Erythroblast (primary cell): ENCODE data around the gene WDR90.

Experiments used
- DNase-seq, 2 experiments: peaks; one replicate each; lab custom pipeline; 2025; lab: John Stamatoyannopoulos, UW
- GATA1 ChIP-seq: IDR thresholded peaks from 2 replicates; pipeline ENCODE4 v1.6.1; 2011; ENCODE audit warnings: low read depth, mild to moderate bottlenecking, control low read depth, low read length, moderate library complexity
- POLR2A ChIP-seq: IDR thresholded peaks from 2 replicates; pipeline ENCODE4 v1.6.1; 2011; ENCODE audit warnings: mild to moderate bottlenecking, low read length

Gene WDR90

DNA sequence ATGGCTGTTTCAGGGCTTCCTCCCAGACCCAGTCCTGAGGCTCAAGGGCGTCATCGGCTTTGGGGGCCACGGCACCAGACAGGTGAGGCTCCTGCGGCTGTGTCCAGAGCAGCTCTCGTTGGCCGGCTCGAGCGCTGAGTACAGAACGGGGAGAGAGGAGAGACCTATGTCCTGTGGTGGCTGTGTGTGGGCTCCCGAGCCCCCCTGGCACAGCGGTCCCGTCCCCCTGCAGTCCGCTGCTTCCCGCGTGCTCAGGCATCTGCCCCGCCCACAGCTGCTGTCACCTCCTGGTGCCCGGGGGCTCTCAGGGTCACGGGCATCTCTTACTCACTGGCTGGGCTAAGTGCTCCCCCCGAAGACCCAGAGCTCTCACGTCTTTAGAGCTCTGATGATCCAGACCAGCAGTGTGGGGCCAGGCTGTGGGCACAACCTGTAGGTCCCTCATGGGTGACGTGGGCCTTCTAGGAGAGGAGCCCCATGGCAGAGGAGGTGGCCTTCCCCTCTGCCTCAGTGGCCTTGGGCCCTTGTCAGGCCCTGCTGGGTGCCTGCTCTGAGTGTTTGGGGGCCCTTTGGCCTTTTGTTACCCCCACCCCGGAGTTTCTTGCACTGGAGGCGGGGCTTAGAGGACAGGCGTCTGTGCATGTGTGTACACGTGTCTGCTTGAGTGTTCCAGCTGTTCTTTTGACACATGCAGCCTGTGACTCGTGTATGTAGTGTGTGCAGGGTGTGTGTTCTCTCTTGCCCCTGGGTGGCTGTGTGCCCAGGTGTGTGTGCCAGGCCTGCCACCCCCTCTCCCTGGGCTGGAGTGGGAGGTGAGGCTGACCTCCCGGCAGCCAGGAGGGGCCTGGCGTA is 3.5 kb downstream of the WDR90 start:
- DNase-seq: no peak
- TF ChIP-seq POLR2A (no peak), GATA1 (no peak)

DNA sequence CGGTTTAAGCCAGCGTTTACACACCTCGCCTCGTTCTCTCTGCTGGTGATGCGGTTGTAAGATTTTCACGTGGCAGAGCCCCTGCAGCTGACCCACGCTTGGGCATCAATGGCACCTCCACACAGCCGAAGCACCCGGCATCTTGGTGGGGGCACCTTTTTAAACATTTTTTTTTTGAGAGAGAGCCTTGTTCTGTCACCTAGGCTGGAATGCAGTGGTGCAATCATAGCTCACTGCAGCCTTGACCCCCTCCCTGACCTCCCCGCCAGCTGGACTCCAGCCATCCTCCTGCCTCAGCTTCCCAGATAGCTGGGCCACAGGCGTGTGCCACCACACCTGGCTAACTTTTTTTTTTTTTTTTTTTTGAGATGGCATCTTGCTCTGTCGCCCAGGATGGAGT is 4.9 kb downstream of the WDR90 start:
- TF ChIP-seq POLR2A (no peak), GATA1 (no peak)
- DNase-seq: no peak

DNA sequence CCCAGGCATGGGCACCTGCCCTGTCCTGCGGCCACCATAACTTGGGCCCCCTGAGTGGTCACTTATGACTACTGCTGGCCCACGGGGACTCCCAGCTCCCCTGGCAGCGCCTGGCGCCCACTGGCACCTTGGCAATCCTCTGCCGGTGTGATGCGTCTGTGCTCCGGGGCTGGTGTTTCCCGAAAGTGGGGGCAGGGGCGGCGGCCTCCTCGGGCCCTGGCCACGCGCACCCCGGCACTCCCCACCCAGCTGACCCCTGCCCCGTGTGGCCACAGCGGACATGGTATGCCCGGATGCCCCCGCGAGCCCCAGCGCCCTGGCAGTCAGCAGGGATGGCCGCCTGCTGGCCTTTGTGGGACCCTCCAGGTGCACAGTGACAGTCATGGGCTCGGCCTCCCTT is 8.3 kb downstream of the WDR90 start:
- no peak for TF ChIP-seq GATA1
- no peak for TF ChIP-seq POLR2A
- DNase-seq: no peak

DNA sequence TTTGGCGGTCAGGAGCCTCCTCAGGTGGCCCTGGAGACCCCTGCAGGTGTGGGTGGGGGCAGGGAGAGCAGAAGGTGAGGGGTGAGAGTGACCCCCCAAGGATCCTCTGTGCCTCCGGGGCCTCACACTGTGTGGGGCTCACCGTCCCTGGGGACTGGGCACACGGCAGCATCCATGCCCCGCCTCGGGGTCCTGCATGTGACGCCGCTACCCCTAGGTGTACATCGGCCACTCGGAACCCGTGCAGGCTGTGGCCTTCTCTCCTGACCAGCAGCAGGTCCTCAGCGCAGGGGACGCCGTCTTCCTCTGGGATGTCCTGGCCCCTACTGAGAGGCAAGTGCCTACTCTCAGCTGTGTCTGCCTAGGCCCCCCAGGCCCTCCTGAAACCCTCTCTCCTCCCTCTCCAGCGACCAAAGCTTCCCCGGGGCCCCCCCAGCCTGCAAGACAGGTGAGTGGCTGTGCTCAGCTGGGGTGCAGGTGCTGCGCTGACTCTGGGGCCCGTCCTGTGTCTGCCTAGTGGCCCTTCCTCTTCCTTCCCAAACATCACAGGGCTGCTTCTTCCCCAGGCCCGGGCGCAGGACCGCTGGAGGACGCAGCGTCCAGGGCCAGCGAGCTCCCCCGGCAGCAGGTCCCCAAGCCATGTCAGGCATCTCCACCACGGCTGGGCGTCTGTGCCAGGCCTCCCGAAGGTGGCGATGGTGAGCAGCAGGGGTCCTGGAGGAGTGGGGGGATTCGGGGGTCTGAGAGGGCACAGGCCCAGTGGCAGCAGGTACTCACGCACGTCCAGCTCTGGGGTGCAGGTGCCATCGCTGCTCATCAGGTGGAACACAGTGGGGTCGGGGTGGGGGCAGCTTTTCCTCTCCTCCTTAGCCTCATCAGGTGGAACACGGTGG is 9.8 kb downstream of the WDR90 start:
- TF ChIP-seq POLR2A: no peak
- TF ChIP-seq GATA1: no peak
- no peak for DNase-seq

DNA sequence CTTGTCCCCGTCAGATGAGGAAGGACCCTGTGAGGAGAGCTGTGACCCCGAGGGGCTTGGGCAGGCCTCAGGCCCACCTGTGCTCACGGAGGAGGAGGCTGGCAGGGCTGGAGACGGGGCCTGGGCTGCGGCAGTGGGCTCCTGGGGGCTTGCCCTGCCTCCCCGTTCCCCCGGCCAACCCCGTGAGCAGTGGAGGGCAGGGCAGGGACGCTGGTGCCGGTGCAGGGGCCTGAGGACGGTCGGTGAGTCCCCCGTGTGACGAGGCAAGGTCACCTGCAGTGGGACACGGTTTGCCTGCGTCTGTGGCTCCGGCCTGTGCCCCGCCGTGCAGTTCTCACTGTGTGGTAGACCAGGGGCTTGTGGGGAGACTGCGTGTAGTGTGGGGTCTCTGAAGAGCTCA is 10.5 kb downstream of the WDR90 start:
- DNase-seq: no peak
- TF ChIP-seq GATA1 (no peak), POLR2A (no peak)

DNA sequence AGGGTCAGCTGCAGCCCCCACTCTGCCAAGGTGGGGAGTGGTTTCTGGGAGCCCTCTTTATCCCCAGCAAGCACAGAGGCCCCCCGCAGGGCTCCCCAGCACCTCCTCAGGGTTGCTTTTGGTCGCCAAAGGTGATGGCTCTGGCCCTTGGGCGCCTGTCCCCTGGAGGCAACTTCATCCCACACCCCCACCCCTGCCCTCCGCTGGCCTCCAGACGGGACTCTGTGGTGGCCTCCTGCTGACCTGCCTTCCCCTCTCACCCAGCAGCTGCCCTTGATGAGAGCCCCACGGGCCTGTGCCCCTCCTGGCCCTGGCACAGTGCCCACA is 10.9 kb downstream of the WDR90 start:
- TF ChIP-seq GATA1 (no peak), POLR2A (no peak)
- no peak for DNase-seq

DNA sequence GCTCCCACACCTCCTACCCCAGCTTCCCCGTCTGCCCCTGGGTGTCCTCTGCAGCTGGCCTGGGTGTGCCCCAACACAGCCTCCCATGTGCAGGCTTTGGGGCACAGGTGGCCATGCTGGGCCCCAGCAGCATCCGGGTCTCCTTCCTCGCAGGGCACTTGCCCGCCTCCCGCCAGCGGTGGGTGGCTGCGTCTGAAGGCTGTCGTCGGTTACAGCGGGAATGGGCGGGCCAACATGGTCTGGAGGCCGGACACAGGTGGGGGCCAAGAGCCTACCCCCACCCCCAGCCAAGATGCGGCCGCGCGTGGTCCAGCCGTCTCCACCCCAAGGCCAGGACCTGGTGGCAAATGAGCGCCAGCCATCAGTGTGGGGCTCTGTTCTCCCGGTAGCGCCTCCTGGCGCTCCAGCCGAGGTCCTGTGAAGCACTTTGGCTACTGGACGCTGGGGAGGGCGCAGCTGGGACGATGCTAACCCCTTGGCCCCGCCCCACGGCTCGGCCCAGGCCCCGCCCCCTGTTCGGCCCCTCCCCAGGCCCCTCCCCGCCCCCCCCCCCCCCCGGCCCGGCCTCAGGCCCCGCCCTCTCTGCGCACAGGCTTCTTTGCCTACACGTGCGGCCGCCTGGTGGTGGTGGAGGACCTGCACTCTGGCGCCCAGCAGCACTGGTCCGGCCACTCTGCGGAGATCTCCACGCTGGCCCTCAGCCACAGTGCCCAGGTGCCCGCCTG is 11.5 kb downstream of the WDR90 start:
- TF ChIP-seq POLR2A: no peak
- TF ChIP-seq GATA1: no peak
- peak; percentile 92 to 94 for DNase-seq

DNA sequence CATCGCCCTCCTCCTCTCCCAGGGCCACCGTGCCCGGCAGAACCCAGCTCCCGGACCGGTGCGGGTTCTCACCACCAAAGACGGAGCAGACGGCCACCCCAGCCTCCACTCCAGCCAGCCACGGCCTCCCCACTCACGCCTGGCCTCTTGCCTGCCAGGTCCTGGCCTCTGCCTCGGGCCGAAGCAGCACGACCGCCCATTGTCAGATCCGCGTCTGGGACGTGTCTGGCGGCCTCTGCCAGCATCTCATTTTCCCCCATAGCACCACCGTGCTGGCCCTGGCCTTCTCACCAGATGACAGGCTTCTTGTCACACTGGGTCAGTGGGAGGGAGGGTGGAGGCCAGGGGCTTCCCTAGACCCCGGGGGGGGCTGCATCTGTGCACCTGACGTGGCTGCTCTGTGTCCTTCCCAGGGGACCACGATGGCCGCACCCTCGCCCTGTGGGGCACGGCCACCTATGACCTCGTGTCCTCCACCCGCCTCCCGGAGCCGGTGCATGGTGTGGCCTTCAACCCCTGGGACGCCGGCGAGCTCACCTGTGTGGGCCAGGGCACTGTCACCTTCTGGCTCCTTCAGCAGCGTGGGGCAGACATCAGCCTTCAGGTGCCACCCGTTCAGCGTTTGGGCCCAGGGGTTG is 12.1 kb downstream of the WDR90 start:
- DNase-seq: no peak
- no peak for TF ChIP-seq POLR2A

DNA sequence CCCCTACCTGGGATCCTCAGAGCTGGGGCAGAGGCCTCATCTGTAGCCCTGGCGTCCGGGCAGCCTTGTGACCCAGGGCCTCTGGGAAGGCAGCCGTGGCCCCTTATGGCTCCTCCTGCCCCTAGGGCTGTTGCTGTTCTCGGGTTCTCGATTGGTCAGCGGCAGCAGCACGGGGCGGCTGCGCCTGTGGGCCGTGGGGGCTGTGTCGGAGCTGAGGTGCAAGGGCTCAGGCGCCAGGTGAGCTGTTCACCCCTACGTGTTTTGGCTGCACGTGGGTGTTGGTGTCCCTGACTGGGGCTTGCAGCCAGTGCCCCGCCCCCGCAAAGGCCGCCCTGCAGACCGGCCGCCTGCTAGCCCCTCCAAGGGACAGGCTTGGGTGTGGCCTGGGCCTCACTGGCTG is 12.9 kb downstream of the WDR90 start:
- DNase-seq: no peak
- no peak for TF ChIP-seq GATA1

DNA sequence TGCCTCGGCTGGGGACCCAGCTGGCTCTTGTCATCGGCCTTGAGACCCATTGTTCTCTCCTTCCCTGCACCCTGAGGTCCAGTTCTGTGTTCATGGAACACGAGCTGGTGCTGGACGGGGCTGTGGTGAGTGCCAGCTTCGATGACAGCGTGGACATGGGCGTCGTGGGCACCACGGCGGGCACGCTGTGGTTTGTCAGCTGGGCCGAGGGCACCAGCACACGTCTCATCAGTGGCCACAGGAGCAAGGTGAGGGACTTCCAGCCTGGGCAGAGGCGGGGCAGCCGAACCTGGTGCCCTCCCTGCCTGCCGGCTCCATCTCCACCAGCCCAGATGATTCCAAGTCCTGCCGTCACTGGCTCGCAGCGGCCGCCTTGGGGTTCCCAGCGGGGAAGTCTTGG is 13.4 kb downstream of the WDR90 start:
- no peak for TF ChIP-seq GATA1
- no peak for TF ChIP-seq POLR2A
- no peak for DNase-seq

DNA sequence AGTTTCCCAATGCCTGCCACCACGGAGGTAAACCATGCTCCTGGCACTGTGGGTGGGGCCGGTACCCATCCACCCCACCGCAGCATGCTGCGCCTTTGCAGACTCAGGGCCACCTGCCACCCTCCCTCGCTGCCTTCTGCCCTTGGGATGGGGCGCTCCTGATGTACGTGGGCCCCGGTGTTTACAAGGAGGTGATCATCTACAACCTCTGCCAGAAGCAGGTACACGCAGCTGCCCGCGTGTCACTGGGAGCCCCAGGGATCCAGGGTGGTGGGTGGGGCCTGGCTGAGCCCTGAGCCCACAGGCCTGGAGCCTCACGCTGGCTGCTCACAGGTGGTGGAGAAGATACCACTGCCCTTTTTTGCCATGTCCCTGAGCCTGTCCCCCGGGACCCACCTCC is 17.4 kb downstream of the WDR90 start:
- DNase-seq: no peak
- TF ChIP-seq POLR2A (no peak), GATA1 (no peak)

DNA sequence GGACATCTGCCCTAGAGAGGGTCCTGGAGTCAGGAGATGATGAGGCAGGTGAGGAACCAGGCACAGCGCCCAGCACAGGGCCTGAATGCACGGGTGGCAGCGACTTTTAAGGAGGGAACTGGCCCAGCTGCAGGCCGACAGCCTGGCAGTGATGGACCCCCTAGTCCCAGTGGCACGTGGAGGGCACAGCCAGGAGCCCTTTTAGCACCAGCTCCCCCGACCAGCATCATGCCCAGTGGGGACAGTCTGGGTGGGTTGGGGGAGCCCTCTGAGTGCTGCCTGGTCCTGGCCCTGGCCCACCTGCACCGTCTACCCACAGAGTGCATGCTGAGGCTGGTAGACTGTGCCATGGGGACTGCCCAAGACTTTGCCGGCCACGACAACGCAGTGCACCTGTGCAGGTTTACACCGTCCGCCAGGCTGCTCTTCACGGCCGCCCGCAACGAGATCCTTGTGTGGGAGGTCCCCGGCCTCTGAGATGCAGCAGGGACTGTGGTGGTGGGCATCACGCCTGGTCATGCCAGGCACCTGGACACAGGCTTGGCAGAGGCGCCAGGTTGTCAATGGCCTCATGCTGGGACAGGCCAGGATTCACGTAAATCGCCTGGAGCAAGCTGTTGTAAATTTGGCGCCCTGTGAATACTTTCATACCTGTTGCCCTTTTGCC is 18.1 kb downstream of the WDR90 start:
- DNase-seq: no peak
- TF ChIP-seq GATA1 (no peak), POLR2A (no peak)
